GM23248 (cell line): ENCODE measurements around the gene LMCD1.

ENCODE experiments used
- EZH2 ChIP-seq: fragments of 200-600 bp; sonication (generic); IDR thresholded peaks from 2 replicates; pipeline ENCODE4 v1.6.1; 2018; ENCODE audit warnings: antibody characterized with exemption, mild to moderate bottlenecking; ENCODE audit not compliant: insufficient read depth, poor library complexity, severe bottlenecking
- EZH2phosphoT487 ChIP-seq: fragments of 200-600 bp; sonication (generic); IDR thresholded peaks from 2 replicates; pipeline ENCODE4 v1.6.1; 2018; ENCODE audit warnings: antibody characterized with exemption, moderate library complexity, mild to moderate bottlenecking, low read depth; ENCODE audit not compliant: insufficient read depth

GRCh38 chr3:8573342-8573926, 71.8 kb downstream of the LMCD1 start:
- TF ChIP-seq EZH2phosphoT487 (no peak), EZH2 (no peak)
